ENCODE measurements around the gene ARMC10. TPM values are rescaled to one million over a fixed set of nuclear protein-coding genes. Genes with fewer than 3 reads are reported as not detected.
A peak's percentile ranks its signal among the peaks of the same experiment; 100 is the strongest.
"Not testable (repeated sequence)": the region's sequence is repeated elsewhere in the genome, so short reads cannot be mapped to it uniquely, and the experiment has no call there.

Gene ARMC10
- polyA plus RNA-seq (ENCODE audit: insufficient read length), result 68.2 TPM
- long read RNA-seq, donor 1, transcript ARMC10-208 (6 exons, 2,524 nt), result major isoform, 13 of 22 reads
- long read RNA-seq, donor 1, transcript ARMC10-202 (7 exons, 2,635 nt), result minor isoform, 5 of 22 reads
- long read RNA-seq, donor 1, partial matches to known transcripts, result 0 of 22 reads
- long read RNA-seq, donor 1, other reads (novel, unspliced or antisense), result 0 of 22 reads
- long read RNA-seq, donor 2, transcript ARMC10-208 (6 exons, 2,524 nt), result major isoform, 13 of 36 reads
- long read RNA-seq, donor 2, transcript ARMC10-209 (5 exons, 2,347 nt), result minor isoform, 5 of 36 reads
- long read RNA-seq, donor 2, partial matches to known transcripts, result 0 of 36 reads
- long read RNA-seq, donor 2, other reads (novel, unspliced or antisense), result 16 of 36 reads
- long read RNA-seq, donor 3, transcript ARMC10-208 (6 exons, 2,524 nt), result major isoform, 7 of 16 reads
- long read RNA-seq, donor 3, transcript ARMC10-202 (7 exons, 2,635 nt), result minor isoform, 6 of 16 reads
- long read RNA-seq, donor 3, partial matches to known transcripts, result 0 of 16 reads
- long read RNA-seq, donor 3, other reads (novel, unspliced or antisense), result 0 of 16 reads
- long read RNA-seq, donor 4, partial matches to known transcripts, result 0 of 1 reads
- long read RNA-seq, donor 4, other reads (novel, unspliced or antisense), result 0 of 1 reads
- long read RNA-seq, donor 5, transcript ARMC10-208 (6 exons, 2,524 nt), result major isoform, 30 of 51 reads
- long read RNA-seq, donor 5, transcript ARMC10-209 (5 exons, 2,347 nt), result minor isoform, 7 of 51 reads
- long read RNA-seq, donor 5, partial matches to known transcripts, result 0 of 51 reads
- long read RNA-seq, donor 5, other reads (novel, unspliced or antisense), result 0 of 51 reads
- long read RNA-seq, donor 6, transcript ARMC10-208 (6 exons, 2,524 nt), result major isoform, 13 of 21 reads
- long read RNA-seq, donor 6, transcript ARMC10-202 (7 exons, 2,635 nt), result minor isoform, 5 of 21 reads
- long read RNA-seq, donor 6, partial matches to known transcripts, result 0 of 21 reads
- long read RNA-seq, donor 6, other reads (novel, unspliced or antisense), result 0 of 21 reads
- long read RNA-seq, donor 7, transcript ARMC10-202 (7 exons, 2,635 nt), result minor isoform, 12 of 31 reads
- long read RNA-seq, donor 7, transcript ARMC10-208 (6 exons, 2,524 nt), result major isoform, 16 of 31 reads
- long read RNA-seq, donor 7, partial matches to known transcripts, result 0 of 31 reads
- long read RNA-seq, donor 7, other reads (novel, unspliced or antisense), result 0 of 31 reads
- long read RNA-seq, donor 8, partial matches to known transcripts, result 6 of 13 reads
- long read RNA-seq, donor 8, other reads (novel, unspliced or antisense), result 0 of 13 reads

- DNase-seq, result peak; percentile 92
Measured at GRCh38 chr7:103074519-103075336, at the start of gene ARMC10, which contains the start of gene FBXL13. Gene ARMC10, plus strand, starts transcription at chr7:103075140. Its CDS starts 133 bp downstream, at chr7:103075273. Gene FBXL13, minus strand, starts transcription at chr7:103074796.

GRCh38 chr7:103025341-103025740 is 49.6 kb upstream of the ARMC10 start:
- DNase-seq, result no peak

GRCh38 chr7:103031024-103031423 is 43.9 kb upstream of the ARMC10 start:
- DNase-seq, result no peak

- DNase-seq, result no peak
Measured at GRCh38 chr7:103031781-103032180, 43.2 kb upstream of the ARMC10 start.

GRCh38 chr7:103034318-103034717 is 40.6 kb upstream of the ARMC10 start:
- DNase-seq, result not testable (repeated sequence)

- DNase-seq, result no peak
Measured at GRCh38 chr7:103037476-103037822, 37.5 kb upstream of the ARMC10 start.

GRCh38 chr7:103037823-103038739 is 36.9 kb upstream of the ARMC10 start:
- not testable (repeated sequence) for DNase-seq

- DNase-seq, result not testable (repeated sequence)
Measured at GRCh38 chr7:103041815-103042214, 33.1 kb upstream of the ARMC10 start.

GRCh38 chr7:103048833-103049232 is 26.1 kb upstream of the ARMC10 start:
- DNase-seq, result no peak

GRCh38 chr7:103051519-103051918 is 23.4 kb upstream of the ARMC10 start:
- no peak for DNase-seq

GRCh38 chr7:103056006-103056405 is 18.9 kb upstream of the ARMC10 start:
- not testable (repeated sequence) for DNase-seq

GRCh38 chr7:103058122-103058521 is 16.8 kb upstream of the ARMC10 start:
- no peak for DNase-seq

- no peak for DNase-seq
Measured at GRCh38 chr7:103059471-103059870, 15.5 kb upstream of the ARMC10 start.

GRCh38 chr7:103063895-103064294 is 11.0 kb upstream of the ARMC10 start:
- DNase-seq, result no peak

- no peak for DNase-seq
Measured at GRCh38 chr7:103065667-103066066, 9.3 kb upstream of the ARMC10 start.

- DNase-seq, result no peak
Measured at GRCh38 chr7:103068414-103069403, 6.2 kb upstream of the ARMC10 start.

GRCh38 chr7:103071000-103071399 is 3.9 kb upstream of the ARMC10 start:
- no peak for DNase-seq

- DNase-seq, result no peak
Measured at GRCh38 chr7:103073989-103074518, 886 bp upstream of the ARMC10 start.
